Stimulated activated CD4-positive, alpha-beta T cell treated with anti-CD3 and anti-CD28 coated beads, Interleukin-12 subunit alpha, Interleukin-12 subunit beta, amount 100 ng/mL, for 24 hours (primary cell): ENCODE data around the gene RNF151.

Experiments used
- DNase-seq, 2 experiments: peaks; one replicate each; pipeline ENCODE4 v3.0.0-alpha.2; 2020; ENCODE audit warnings: low read depth in 2 of 2

The RNF151 gene

GRCh38 chr16:1976951-1977874 is 10.6 kb downstream of the RNF151 start:
- no peak for DNase-seq

GRCh38 chr16:1977875-1978268 is 11.2 kb downstream of the RNF151 start:
- no peak for DNase-seq

- no peak for DNase-seq
These were observed 11.9 kb downstream of the RNF151 start for GRCh38 chr16:1978476-1979120.

GRCh38 chr16:1979271-1980029 is 12.8 kb downstream of the RNF151 start:
- no peak for DNase-seq

GRCh38 chr16:1980030-1980769 is 13.5 kb downstream of the RNF151 start:
- no peak for DNase-seq

- no peak for DNase-seq
These were observed 14.1 kb downstream of the RNF151 start for GRCh38 chr16:1980770-1981087.

- no peak for DNase-seq
These were observed 14.8 kb downstream of the RNF151 start, which contains the start of gene NOXO1 for GRCh38 chr16:1981398-1981836. NOXO1 (minus strand) TSS chr16:1981469; CDS start chr16:1981179, 290 bp downstream.

GRCh38 chr16:1982013-1982433 is 15.4 kb downstream of the RNF151 start:
- no peak for DNase-seq

GRCh38 chr16:1982991-1983543 is 16.4 kb downstream of the RNF151 start:
- DNase-seq = no peak

- peak in 1 of 2 experiments; percentile 78 for DNase-seq
These were observed 17.1 kb downstream of the RNF151 start, which contains the start of gene GFER for GRCh38 chr16:1983544-1984346. GFER (plus strand) TSS chr16:1984193; CDS start chr16:1984219, 26 bp downstream.

GRCh38 chr16:1984347-1985225 is 17.9 kb downstream of the RNF151 start:
- no peak for DNase-seq

GRCh38 chr16:1985466-1986150 is 19.0 kb downstream of the RNF151 start:
- DNase-seq = no peak

- DNase-seq = no peak
These were observed 20.5 kb downstream of the RNF151 start for GRCh38 chr16:1987198-1987597.

GRCh38 chr16:1989209-1990100 is 22.8 kb downstream of the RNF151 start, which contains the start of gene SYNGR3:
SYNGR3 (plus strand) TSS chr16:1989970; CDS start chr16:1990103, 133 bp downstream.
- DNase-seq = no peak

- no peak for DNase-seq
These were observed 23.4 kb downstream of the RNF151 start for GRCh38 chr16:1990101-1990350.

GRCh38 chr16:1990351-1991134 is 23.9 kb downstream of the RNF151 start:
- no peak for DNase-seq

- no peak for DNase-seq
These were observed 24.5 kb downstream of the RNF151 start for GRCh38 chr16:1991135-1991551.
